GM10266 (cell line): ENCODE measurements around the gene CA14.
"Not testable (repeated sequence)": the region's sequence is repeated elsewhere in the genome, so short reads cannot be mapped to it uniquely, and the experiment has no call there.

Experiments used
- DNase-seq: peaks from one replicate; pipeline ENCODE4 v3.0.0; 2012; ENCODE audit errors: extremely low spot score
- CTCF ChIP-seq: IDR thresholded peaks from 2 replicates; pipeline ENCODE4 v1.5.1; 2012; ENCODE audit warnings: mild to moderate bottlenecking, low read depth; ENCODE audit not compliant: control insufficient read depth, insufficient read depth; ENCODE audit errors: missing control alignments

CA14 gene

GRCh38 chr1:150221552-150221951 lies 36.0 kb upstream of the CA14 start:
- DNase-seq = no peak
- peak; percentile 29 for TF ChIP-seq CTCF

- DNase-seq = no peak
- no peak for TF ChIP-seq CTCF
Measured at GRCh38 chr1:150224983-150225382, 32.6 kb upstream of the CA14 start.

GRCh38 chr1:150225546-150225945 lies 32.0 kb upstream of the CA14 start:
- TF ChIP-seq CTCF = no peak
- DNase-seq = no peak

- TF ChIP-seq CTCF = no peak
- DNase-seq = no peak
Measured at GRCh38 chr1:150226486-150226885, 31.1 kb upstream of the CA14 start.

- TF ChIP-seq CTCF = no peak
- DNase-seq = no peak
Measured at GRCh38 chr1:150227228-150227627, 30.3 kb upstream of the CA14 start.

- DNase-seq = not testable (repeated sequence)
Measured at GRCh38 chr1:150228246-150228645, 29.3 kb upstream of the CA14 start.

GRCh38 chr1:150232921-150233320 lies 24.7 kb upstream of the CA14 start:
- not testable (repeated sequence) for DNase-seq

GRCh38 chr1:150233359-150234308 lies 23.9 kb upstream of the CA14 start:
- TF ChIP-seq CTCF = no peak
- DNase-seq = peak; percentile 36

GRCh38 chr1:150234309-150234565 lies 23.3 kb upstream of the CA14 start:
- no peak for DNase-seq
- TF ChIP-seq CTCF = no peak
